ENCODE data around the gene TMEM255B.

The TMEM255B gene

DNA sequence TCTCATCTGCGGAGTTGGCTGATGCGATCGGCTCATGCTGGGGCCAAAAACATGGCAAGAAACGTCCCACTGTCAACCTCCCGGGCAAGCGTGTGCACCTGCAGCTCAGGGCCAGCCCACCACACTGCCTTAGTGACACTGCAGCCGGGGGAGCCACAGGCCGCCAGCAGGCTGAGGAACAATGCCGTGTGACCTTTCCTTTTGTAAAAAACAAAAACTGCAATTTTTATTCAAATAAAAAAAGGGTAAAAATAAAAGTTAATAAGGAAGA, 18.8 kb upstream of the TMEM255B start:
- TF ChIP-seq ZFP30 (CRISPR knock-in tag; IDR thresholded peaks at IDR 0.05) (no peak), ARNTL (CRISPR knock-in tag; IDR thresholded peaks at IDR 0.05; ENCODE audit: borderline replicate concordance, low read depth) (no peak), CSDC2 (CRISPR knock-in tag; IDR thresholded peaks at IDR 0.05) (no peak), ZC3H10 (CRISPR knock-in tag; IDR thresholded peaks at IDR 0.05) (no peak), ESRRG (CRISPR knock-in tag; IDR thresholded peaks at IDR 0.05) (no peak), RARB (CRISPR knock-in tag; IDR thresholded peaks at IDR 0.05) (no peak), OSR1 (CRISPR knock-in tag; IDR thresholded peaks at IDR 0.05) (no peak)
- TF ChIP-seq, protein P1, sequence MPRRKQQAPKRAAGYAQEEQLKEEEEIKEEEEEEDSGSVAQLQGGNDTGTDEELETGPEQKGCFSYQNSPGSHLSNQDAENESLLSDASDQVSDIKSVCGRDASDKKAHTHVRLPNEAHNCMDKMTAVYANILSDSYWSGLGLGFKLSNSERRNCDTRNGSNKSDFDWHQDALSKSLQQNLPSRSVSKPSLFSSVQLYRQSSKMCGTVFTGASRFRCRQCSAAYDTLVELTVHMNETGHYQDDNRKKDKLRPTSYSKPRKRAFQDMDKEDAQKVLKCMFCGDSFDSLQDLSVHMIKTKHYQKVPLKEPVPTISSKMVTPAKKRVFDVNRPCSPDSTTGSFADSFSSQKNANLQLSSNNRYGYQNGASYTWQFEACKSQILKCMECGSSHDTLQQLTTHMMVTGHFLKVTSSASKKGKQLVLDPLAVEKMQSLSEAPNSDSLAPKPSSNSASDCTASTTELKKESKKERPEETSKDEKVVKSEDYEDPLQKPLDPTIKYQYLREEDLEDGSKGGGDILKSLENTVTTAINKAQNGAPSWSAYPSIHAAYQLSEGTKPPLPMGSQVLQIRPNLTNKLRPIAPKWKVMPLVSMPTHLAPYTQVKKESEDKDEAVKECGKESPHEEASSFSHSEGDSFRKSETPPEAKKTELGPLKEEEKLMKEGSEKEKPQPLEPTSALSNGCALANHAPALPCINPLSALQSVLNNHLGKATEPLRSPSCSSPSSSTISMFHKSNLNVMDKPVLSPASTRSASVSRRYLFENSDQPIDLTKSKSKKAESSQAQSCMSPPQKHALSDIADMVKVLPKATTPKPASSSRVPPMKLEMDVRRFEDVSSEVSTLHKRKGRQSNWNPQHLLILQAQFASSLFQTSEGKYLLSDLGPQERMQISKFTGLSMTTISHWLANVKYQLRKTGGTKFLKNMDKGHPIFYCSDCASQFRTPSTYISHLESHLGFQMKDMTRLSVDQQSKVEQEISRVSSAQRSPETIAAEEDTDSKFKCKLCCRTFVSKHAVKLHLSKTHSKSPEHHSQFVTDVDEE (CRISPR knock-in tag; IDR thresholded peaks at IDR 0.05), result no peak
- ATAC-seq, result no peak

DNA sequence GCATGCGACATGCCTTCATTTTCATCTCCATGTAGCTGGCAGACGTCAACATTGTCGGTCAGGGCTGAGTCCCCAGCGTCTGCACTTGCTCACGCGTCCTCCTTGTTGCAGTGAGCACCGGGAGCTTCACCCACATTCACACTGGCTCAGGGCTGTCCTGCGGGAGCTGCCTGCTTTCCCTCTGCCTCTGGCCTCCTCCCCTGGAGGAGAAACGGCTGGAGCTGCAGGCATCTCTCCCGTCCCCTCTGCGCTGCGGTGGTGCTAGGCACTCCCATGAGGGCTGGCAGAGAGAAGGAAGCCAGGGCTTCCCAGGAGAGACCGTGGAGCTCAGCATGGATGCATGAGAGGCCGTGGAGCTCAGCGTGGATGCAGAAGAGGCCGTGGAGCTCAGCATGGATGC, 18.4 kb upstream of the TMEM255B start:
- no peak for TF ChIP-seq SNAI2 (CRISPR knock-in tag; IDR thresholded peaks at IDR 0.05)
- no peak for TF ChIP-seq TCF4 (CRISPR knock-in tag; IDR thresholded peaks at IDR 0.05; ENCODE audit: borderline replicate concordance)
- no peak for TF ChIP-seq RARB (CRISPR knock-in tag; IDR thresholded peaks at IDR 0.05)
- TF ChIP-seq TOX (CRISPR knock-in tag; IDR thresholded peaks at IDR 0.05; ENCODE audit: borderline replicate concordance), result no peak
- no peak for TF ChIP-seq PPARA (CRISPR knock-in tag; IDR thresholded peaks at IDR 0.05; ENCODE audit: borderline replicate concordance)
- no peak for TF ChIP-seq BACH2 (CRISPR knock-in tag; IDR thresholded peaks at IDR 0.05; ENCODE audit: borderline replicate concordance)
- TF ChIP-seq GLIS3 (CRISPR knock-in tag; IDR thresholded peaks at IDR 0.05), result no peak
- TF ChIP-seq OSR1 (CRISPR knock-in tag; IDR thresholded peaks at IDR 0.05), result no peak
- no peak for TF ChIP-seq CSDC2 (CRISPR knock-in tag; IDR thresholded peaks at IDR 0.05)
- ATAC-seq, result no peak

DNA sequence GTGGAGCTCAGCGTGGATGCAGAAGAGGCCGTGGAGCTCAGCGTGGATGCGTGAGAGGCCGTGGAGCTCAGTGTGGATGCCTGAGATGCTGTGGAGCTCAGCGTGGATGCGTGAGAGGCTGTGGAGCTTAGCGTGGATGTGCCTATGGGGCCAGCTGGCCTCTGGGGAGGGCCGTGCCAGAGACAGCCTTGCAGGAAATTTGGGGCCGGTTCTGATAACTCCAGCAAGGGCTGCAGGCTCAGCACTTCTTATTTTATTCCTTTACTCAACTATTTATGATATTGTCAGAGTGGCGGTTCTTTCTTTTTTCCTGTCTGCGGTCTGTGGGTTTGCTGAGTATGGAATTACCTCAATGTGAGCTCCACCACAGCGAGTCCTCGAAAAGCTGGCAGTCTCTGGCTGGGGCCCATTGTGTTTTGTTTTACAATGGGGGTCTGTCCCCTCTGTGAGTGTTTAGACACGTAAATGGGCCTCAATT, 17.8 kb upstream of the TMEM255B start:
- TF ChIP-seq, protein P2, sequence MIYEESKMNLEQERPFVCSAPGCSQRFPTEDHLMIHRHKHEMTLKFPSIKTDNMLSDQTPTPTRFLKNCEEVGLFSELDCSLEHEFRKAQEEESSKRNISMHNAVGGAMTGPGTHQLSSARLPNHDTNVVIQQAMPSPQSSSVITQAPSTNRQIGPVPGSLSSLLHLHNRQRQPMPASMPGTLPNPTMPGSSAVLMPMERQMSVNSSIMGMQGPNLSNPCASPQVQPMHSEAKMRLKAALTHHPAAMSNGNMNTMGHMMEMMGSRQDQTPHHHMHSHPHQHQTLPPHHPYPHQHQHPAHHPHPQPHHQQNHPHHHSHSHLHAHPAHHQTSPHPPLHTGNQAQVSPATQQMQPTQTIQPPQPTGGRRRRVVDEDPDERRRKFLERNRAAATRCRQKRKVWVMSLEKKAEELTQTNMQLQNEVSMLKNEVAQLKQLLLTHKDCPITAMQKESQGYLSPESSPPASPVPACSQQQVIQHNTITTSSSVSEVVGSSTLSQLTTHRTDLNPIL (CRISPR knock-in tag; IDR thresholded peaks at IDR 0.05; ENCODE audit: low read depth), result no peak
- TF ChIP-seq TCF4 (CRISPR knock-in tag; IDR thresholded peaks at IDR 0.05; ENCODE audit: borderline replicate concordance) (no peak), OSR1 (CRISPR knock-in tag; IDR thresholded peaks at IDR 0.05) (no peak), CSDC2 (CRISPR knock-in tag; IDR thresholded peaks at IDR 0.05) (no peak), ZC3H10 (CRISPR knock-in tag; IDR thresholded peaks at IDR 0.05) (no peak), ZNF70 (CRISPR knock-in tag; IDR thresholded peaks at IDR 0.05) (no peak), RARB (CRISPR knock-in tag; IDR thresholded peaks at IDR 0.05) (no peak), ZNF565 (CRISPR knock-in tag; conservative IDR thresholded peaks at IDR 0.05; ENCODE audit: low read depth) (no peak), BACH2 (CRISPR knock-in tag; IDR thresholded peaks at IDR 0.05; ENCODE audit: borderline replicate concordance) (no peak), ESRRG (CRISPR knock-in tag; IDR thresholded peaks at IDR 0.05) (no peak), ARNTL (CRISPR knock-in tag; IDR thresholded peaks at IDR 0.05; ENCODE audit: borderline replicate concordance, low read depth) (no peak), ZFP3 (CRISPR knock-in tag; IDR thresholded peaks at IDR 0.05) (no peak), ZFP30 (CRISPR knock-in tag; IDR thresholded peaks at IDR 0.05) (no peak), PPARA (CRISPR knock-in tag; IDR thresholded peaks at IDR 0.05; ENCODE audit: borderline replicate concordance) (no peak), ZNF8 (CRISPR knock-in tag; IDR thresholded peaks at IDR 0.05) (no peak), ISL1 (CRISPR knock-in tag; IDR thresholded peaks at IDR 0.05) (no peak)
- TF ChIP-seq, protein P3, sequence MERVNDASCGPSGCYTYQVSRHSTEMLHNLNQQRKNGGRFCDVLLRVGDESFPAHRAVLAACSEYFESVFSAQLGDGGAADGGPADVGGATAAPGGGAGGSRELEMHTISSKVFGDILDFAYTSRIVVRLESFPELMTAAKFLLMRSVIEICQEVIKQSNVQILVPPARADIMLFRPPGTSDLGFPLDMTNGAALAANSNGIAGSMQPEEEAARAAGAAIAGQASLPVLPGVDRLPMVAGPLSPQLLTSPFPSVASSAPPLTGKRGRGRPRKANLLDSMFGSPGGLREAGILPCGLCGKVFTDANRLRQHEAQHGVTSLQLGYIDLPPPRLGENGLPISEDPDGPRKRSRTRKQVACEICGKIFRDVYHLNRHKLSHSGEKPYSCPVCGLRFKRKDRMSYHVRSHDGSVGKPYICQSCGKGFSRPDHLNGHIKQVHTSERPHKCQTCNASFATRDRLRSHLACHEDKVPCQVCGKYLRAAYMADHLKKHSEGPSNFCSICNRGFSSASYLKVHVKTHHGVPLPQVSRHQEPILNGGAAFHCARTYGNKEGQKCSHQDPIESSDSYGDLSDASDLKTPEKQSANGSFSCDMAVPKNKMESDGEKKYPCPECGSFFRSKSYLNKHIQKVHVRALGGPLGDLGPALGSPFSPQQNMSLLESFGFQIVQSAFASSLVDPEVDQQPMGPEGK (CRISPR knock-in tag; IDR thresholded peaks at IDR 0.05; ENCODE audit: borderline replicate concordance), result no peak
- TF ChIP-seq, protein P4, sequence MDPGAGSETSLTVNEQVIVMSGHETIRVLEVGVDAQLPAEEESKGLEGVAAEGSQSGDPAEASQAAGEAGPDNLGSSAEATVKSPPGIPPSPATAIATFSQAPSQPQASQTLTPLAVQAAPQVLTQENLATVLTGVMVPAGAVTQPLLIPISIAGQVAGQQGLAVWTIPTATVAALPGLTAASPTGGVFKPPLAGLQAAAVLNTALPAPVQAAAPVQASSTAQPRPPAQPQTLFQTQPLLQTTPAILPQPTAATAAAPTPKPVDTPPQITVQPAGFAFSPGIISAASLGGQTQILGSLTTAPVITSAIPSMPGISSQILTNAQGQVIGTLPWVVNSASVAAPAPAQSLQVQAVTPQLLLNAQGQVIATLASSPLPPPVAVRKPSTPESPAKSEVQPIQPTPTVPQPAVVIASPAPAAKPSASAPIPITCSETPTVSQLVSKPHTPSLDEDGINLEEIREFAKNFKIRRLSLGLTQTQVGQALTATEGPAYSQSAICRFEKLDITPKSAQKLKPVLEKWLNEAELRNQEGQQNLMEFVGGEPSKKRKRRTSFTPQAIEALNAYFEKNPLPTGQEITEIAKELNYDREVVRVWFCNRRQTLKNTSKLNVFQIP (CRISPR knock-in tag; IDR thresholded peaks at IDR 0.05; ENCODE audit: borderline replicate concordance, low read depth), result no peak
- TF ChIP-seq, protein P1 (CRISPR knock-in tag; IDR thresholded peaks at IDR 0.05), result no peak
- TF ChIP-seq, protein P5, sequence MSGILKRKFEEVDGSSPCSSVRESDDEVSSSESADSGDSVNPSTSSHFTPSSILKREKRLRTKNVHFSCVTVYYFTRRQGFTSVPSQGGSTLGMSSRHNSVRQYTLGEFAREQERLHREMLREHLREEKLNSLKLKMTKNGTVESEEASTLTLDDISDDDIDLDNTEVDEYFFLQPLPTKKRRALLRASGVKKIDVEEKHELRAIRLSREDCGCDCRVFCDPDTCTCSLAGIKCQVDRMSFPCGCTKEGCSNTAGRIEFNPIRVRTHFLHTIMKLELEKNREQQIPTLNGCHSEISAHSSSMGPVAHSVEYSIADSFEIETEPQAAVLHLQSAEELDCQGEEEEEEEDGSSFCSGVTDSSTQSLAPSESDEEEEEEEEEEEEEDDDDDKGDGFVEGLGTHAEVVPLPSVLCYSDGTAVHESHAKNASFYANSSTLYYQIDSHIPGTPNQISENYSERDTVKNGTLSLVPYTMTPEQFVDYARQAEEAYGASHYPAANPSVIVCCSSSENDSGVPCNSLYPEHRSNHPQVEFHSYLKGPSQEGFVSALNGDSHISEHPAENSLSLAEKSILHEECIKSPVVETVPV (CRISPR knock-in tag; IDR thresholded peaks at IDR 0.05), result no peak
- no peak for ATAC-seq
